ENCODE results near the gene LRRC3.

DNA sequence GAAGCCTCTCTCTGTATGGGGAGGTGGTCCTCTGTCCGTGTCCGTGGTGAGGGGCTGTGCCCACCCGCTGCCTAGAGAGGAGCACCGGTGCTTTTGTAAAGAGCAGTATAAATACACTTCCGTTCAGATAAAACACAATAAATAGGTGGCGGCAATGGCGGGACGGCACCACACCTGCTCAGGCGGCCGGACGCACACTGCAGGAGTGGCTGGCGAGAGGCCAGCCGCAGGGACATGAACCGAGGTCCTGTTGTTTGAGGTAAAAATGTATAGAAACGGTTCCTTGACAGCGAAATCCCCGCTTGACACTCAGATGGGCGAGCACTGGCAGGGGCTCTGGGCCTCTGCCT, 43.9 kb downstream of the LRRC3 start:
- TF ChIP-seq GATA3 (IDR thresholded peaks at IDR 0.05; ENCODE audit: low read depth, low read length) = no peak
- TF ChIP-seq GATA2 (IDR thresholded peaks at IDR 0.05; ENCODE audit: low read depth, low read length) = no peak

Data from SH-SY5Y (cell line).